Kidney (tissue), 14 donors: Measurements from ENCODE around the gene GPX1. TPM values are rescaled to one million over a fixed set of nuclear protein-coding genes. Genes with fewer than 3 reads are reported as not detected.
"Not testable (repeated sequence)": the region's sequence is repeated elsewhere in the genome, so short reads cannot be mapped to it uniquely, and the experiment has no call there.

Experiments used
- DNase-seq, 5 donors: peaks; one replicate each; pipeline ENCODE4 v3.0.0-alpha.2; 2013 to 2020
- FAIRE-seq: peaks from 2 replicates; lab custom pipeline; 2012; peaks lifted over from hg19 to GRCh38; lab: Jason Lieb, UNC
- H3K27ac ChIP-seq, 2 donors: one replicate each; pipeline ENCODE4 v1.7.0; 2013; ENCODE audit warnings: low read depth in 2 of 2, low read length in 2 of 2, inconsistent platforms in 1 of 2
- H3K27me3 ChIP-seq: one replicate; pipeline ENCODE4 v1.7.1; 2013; ENCODE audit warnings: low read length, inconsistent platforms; ENCODE audit not compliant: control insufficient read depth, insufficient read depth
- H3K36me3 ChIP-seq, 3 donors: one replicate each; pipeline versions ENCODE4 v1.7.0 to v1.7.1; 2013; ENCODE audit warnings: low read length in 3 of 3, control low read depth in 1 of 3, inconsistent platforms in 1 of 3; ENCODE audit not compliant: insufficient read depth in 3 of 3, control insufficient read depth in 2 of 3
- H3K4me1 ChIP-seq, 3 donors: one replicate each; pipeline versions ENCODE4 v1.7.0 to v1.7.1; 2013; ENCODE audit warnings: low read length in 3 of 3, inconsistent platforms in 1 of 3, low read depth in 1 of 3; ENCODE audit not compliant: control insufficient read depth in 2 of 3, insufficient read depth in 2 of 3
- H3K4me3 ChIP-seq, 3 donors: one replicate each; pipeline versions ENCODE4 v1.7.0 to v1.8.1; 2013; ENCODE audit warnings: low read length in 3 of 3, control low read depth in 1 of 3, inconsistent platforms in 1 of 3
- H3K9ac ChIP-seq, 3 donors: one replicate each; pipeline versions ENCODE4 v1.7.0 to v1.7.1; 2013; ENCODE audit warnings: low read length in 3 of 3, control low read depth in 1 of 3, inconsistent platforms in 1 of 3
- H3K9me3 ChIP-seq, 3 donors: one replicate each; pipeline versions ENCODE4 v1.7.0 to v1.7.1; 2013; ENCODE audit warnings: low read length in 3 of 3, control low read depth in 1 of 3, inconsistent platforms in 1 of 3; ENCODE audit not compliant: control insufficient read depth in 2 of 3, insufficient read depth in 1 of 3
- CTCF ChIP-seq: IDR thresholded peaks from 3 replicates; pipeline ENCODE4 v1.5.1; 2012; ENCODE audit warnings: mild to moderate bottlenecking, moderate library complexity, borderline replicate concordance; ENCODE audit not compliant: insufficient read depth; ENCODE audit errors: extremely low read depth
- intact Hi-C: fragments of 100-400 bp; cut with DNase I; formaldehyde crosslinking; loops from one replicate; pipeline ENCODE4 v1.11.1; 2022
- polyA plus RNA-seq: library from polyadenylated mRNA; stranded (reverse); fragments of 350-450 nt; fragmentation: Illumina TruSeq; extraction: RNeasy Lipid Tissue Mini Kit (QIAGEN cat#74804); gene quantifications from one replicate; pipeline ENCODE4 v1.2.3, GENCODE V29; 2014; ENCODE audit warnings: low read depth, low replicate concordance; ENCODE audit not compliant: insufficient read depth
- total RNA-seq: library from RNA; stranded (reverse); fragmentation: NEBNext Ultra II Directional; extraction: Animal tissue kit (Norgen Biotek cat#: 25700); gene quantifications from one replicate; pipeline ENCODE4 v1.2.1, GENCODE V29; 2021
- donor health status: control.
- donor health status: control.
- donor health status: control.
- donor health status: control.
- donor health status: control.
- donor health status: DM: yes; HTN: yes; CAD: no.
- donor health status: Normal renal cell carcinoma (clear cell type).

The GPX1 gene
- total and polyA plus RNA-seq, 2 donors from 2014 or later, result 375 to 454 TPM

GRCh38 chr3:49403891-49404290, 45.7 kb upstream of the GPX1 start:
- peaks cover 0 to 8% (median 0%) of the 10 kb centered on the region in 3 donors for H3K4me1 ChIP-seq
- H3K36me3 ChIP-seq, result peaks cover 0 to 3% (median 0%) of the 10 kb centered on the region in 3 donors
- no peak for FAIRE-seq
- intact Hi-C loops, result no loop called here
- no peak for DNase-seq
- no peaks in the 10 kb centered on the region for H3K9me3 ChIP-seq
- no peak overlapping the region for H3K4me3 ChIP-seq
- H3K27me3 ChIP-seq, result no peaks in the 10 kb centered on the region
- no peak for TF ChIP-seq CTCF
- H3K9ac ChIP-seq, result no peak overlapping the region
- no peak overlapping the region for H3K27ac ChIP-seq

DNA sequence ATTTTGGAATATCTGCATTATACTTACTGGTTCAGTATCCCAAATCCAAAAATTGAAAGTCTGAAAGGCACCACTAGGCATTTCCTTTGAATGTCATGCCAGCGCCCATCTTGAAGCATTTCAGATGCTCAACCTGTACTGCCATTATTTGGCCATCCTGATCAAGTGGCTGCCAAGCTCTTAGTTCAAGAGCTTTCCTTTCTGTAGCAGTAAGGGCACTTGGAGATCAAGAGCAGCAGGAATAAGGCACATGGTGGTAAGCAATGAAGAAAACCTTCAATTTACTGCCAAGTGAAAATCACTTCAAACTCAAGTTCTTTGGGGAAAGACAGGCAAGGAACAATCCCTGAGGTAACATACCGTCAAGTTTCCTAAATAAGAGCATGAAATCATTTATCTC, 43.6 kb upstream of the GPX1 start:
- H3K4me3 ChIP-seq, result no peak overlapping the region
- no peak for TF ChIP-seq CTCF
- FAIRE-seq (no peak), DNase-seq (no peak)
- H3K4me1 ChIP-seq, result peaks cover 0 to 16% (median 5%) of the 10 kb centered on the region in 3 donors
- intact Hi-C loops, result no loop called here
- H3K27me3 ChIP-seq, result no peaks in the 10 kb centered on the region
- no peak overlapping the region for H3K27ac ChIP-seq
- H3K36me3 ChIP-seq, result peaks cover 0 to 3% (median 0%) of the 10 kb centered on the region in 3 donors
- H3K9ac ChIP-seq, result no peak overlapping the region
- no peaks in the 10 kb centered on the region for H3K9me3 ChIP-seq

GRCh38 chr3:49399461-49399860, 41.3 kb upstream of the GPX1 start:
- no peak overlapping the region for H3K27ac ChIP-seq
- TF ChIP-seq CTCF, result no peak

DNA sequence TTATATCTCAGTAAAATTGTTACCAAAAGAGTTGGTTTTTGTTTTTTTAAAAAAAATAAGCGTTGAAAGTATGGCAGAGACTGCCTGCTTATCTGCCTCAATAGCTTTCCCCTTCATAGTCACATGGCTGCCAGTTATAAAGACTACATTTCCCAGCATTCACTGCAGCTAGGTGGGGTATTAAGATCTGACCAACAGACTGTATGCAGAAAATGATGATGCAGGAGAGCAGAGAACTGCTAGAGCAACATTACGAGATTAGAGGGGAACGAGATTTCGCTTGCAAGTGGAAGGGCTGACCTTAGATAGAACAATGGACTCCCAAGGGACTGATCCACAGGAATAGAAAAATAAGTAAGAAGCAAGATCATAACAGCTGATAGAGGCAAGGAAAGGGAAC, 39.3 kb upstream of the GPX1 start:
- intact Hi-C loops, result no loop called here
- Histone ChIP-seq H3K36me3 (peaks cover 0 to 7% (median 0%) of the 10 kb centered on the region in 3 donors), H3K4me3 (peak overlapping the region in 2 of 3 donors; percentile 6 to 10), H3K4me1 (peaks cover 0 to 16% (median 5%) of the 10 kb centered on the region in 3 donors), H3K27me3 (no peaks in the 10 kb centered on the region), H3K27ac (peak overlapping the region in 1 of 2 donors; percentile 47), H3K9ac (no peak overlapping the region), H3K9me3 (no peaks in the 10 kb centered on the region)
- DNase-seq (peak in 2 of 5 donors; percentile 42 to 60), FAIRE-seq (no peak)
- no peak for TF ChIP-seq CTCF

More at GRCh38 chr3:49399461-49399860, 41.3 kb upstream of the GPX1 start:
- no peak for DNase-seq
- FAIRE-seq, result no peak
- no peaks in the 10 kb centered on the region for H3K27me3 ChIP-seq
- H3K36me3 ChIP-seq, result peaks cover 0 to 7% (median 0%) of the 10 kb centered on the region in 3 donors
- H3K4me1 ChIP-seq, result peaks cover 0 to 16% (median 5%) of the 10 kb centered on the region in 3 donors
- no peak overlapping the region for H3K4me3 ChIP-seq
- H3K9me3 ChIP-seq, result no peaks in the 10 kb centered on the region
- H3K9ac ChIP-seq, result no peak overlapping the region
- intact Hi-C loops, result no loop called here

DNA sequence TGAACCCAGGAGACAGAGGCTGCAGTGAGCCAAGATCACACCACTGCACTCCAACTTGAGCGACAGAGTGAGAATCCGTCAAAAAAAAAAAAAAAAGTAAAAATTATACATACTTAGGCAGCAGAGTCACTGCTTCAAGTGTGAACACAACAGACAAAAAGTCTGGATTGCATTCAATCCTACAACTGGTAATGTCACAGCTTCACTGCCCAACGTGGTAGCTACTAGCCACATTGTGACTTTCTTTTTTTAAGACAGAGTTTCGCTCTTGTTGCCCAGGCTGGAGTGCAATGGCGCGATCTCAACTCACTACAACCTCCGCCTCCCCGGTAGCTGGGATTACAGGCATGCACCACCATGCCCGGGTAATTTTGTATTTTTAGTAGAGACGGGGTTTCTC, 33.2 kb upstream of the GPX1 start:
- H3K4me1 ChIP-seq, DNase-seq, intact Hi-C loops, FAIRE-seq, H3K27me3 ChIP-seq, H3K9ac ChIP-seq, H3K27ac ChIP-seq, H3K9me3 ChIP-seq, H3K4me3 ChIP-seq, H3K36me3 ChIP-seq: not testable (repeated sequence)
